ENCODE results near the gene FAM117B. TPM values are rescaled to one million over a fixed set of nuclear protein-coding genes. Genes with fewer than 3 reads are reported as not detected.

FAM117B gene
- total and polyA plus RNA-seq, 2 of the 8 experiments (the other 6 are each of a cell fraction or from before 2014, with no cell fraction given), result 3.9 to 22.6 TPM

DNA sequence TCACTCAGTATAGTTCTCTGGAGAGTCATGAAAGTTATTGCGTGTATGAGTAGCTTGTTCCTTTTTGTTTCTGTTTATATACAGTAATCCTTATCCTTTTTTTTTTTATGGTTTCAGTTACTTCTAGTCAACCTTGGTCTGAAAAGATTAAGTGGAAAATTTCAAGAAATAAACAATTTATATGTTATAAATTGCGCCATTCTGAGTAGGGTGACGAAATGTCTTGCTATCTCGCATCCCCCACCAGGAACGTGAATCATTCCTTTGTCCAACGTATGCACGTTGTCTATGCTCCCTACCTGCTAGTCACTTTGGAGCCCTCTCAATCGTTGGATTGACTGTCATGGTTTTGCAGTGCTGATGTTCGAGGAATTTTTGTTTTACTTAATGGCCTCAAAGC is 60.4 kb downstream of the FAM117B start (continued):
- TF ChIP-seq SIRT6 (IDR thresholded peaks at IDR 0.05; ENCODE audit: low read length) (no peak), TAF7 (optimal IDR thresholded peaks at IDR 0.05; ENCODE audit: borderline replicate concordance, low read depth, low read length) (no peak)

Measured in H1 (cell line).